ENCODE data around the gene PXMP2. TPM values are rescaled to one million over a fixed set of nuclear protein-coding genes. Genes with fewer than 3 reads are reported as not detected.
A peak's percentile ranks its signal among the peaks of the same experiment; 100 is the strongest.

Gene PXMP2
- total RNA-seq, 1 donor from 2014 or later = 21.2 TPM

DNA sequence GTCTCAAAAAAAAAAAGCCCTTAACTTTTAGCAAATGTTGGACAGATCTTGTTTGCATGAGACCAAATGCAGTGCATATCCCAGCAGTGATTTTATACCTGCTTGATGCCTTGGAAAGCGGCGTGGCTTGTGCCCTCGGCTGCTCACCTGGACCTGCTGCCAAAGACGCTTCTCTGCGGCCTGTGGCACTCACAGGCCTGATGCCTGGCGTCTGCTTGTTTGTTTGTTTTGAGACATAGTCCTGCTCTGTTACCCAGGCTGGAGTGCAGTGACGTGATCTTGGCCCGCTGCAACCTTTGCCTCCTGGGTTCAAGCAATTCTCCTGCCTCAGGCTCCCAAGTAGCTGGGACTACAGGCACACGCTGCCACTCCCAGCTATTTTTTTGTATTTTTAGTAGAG, 28.5 kb downstream of the PXMP2 start:
- intact Hi-C loops (cut with DNase I) = no loop called here
- ATAC-seq (no peak), DNase-seq (no peak)
- Histone ChIP-seq H3K27ac (no peak overlapping the region), H3K36me3 (peaks cover 46% of the 10 kb centered on the region), H3K4me3 (no peak overlapping the region), H3K4me1 (peaks cover 9% of the 10 kb centered on the region), H3K27me3 (no peaks in the 10 kb centered on the region), H3K9me3 (no peaks in the 10 kb centered on the region)
- TF ChIP-seq CTCF (IDR thresholded peaks at IDR 0.05) = no peak

DNA sequence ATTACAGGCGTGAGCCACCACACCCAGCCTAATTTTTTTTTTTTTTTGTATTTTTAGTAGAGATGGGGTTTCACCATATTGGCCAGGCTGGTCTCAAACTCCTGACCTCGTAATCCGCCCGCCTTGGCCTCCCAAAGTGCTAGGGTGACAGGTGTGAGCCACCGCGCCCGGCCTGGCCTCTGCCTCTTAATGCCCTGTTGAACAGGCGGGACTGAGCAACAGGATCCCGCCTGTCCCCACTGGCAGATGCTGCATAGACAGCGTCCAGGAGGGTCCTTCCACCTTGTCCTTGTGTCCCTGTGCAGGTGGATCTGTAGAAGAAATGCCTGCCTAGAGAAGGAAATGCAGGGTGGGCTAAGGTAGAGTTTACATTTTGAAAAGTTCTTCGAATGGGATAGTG, 29.0 kb downstream of the PXMP2 start:
- no peak for TF ChIP-seq CTCF (IDR thresholded peaks at IDR 0.05)
- Histone ChIP-seq H3K4me3 (no peak overlapping the region), H3K27ac (no peak overlapping the region), H3K4me1 (peaks cover 7% of the 10 kb centered on the region), H3K9me3 (no peaks in the 10 kb centered on the region), H3K36me3 (peaks cover 51% of the 10 kb centered on the region), H3K27me3 (no peaks in the 10 kb centered on the region)
- intact Hi-C loops (cut with DNase I) = no loop called here
- ATAC-seq (no peak), DNase-seq (no peak)

DNA sequence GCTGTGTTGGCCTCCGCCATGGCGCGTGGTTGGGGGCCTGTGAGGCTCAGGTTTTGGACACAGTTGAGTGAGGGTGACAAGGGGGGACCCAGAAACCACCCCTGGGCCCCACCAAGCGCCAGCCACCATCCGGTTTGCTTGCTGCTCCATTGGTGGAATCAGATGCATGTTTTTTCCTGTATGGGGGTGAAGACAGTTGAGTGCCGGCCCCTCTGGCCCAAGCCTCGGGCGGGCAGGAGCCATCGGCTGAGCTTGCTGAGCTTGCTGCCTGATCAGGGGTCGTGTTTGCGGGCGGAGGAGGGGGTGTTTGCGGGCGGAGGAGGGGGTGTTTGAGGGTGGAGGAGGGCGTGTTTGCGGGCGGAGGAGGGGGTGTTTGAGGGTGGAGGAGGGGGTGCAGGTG, 29.6 kb downstream of the PXMP2 start:
- intact Hi-C loops (cut with DNase I) = no loop called here
- H3K4me1 ChIP-seq = peaks cover under 1% of the 10 kb centered on the region
- no peak for TF ChIP-seq CTCF (IDR thresholded peaks at IDR 0.05)
- H3K27ac ChIP-seq = no peak overlapping the region
- no peak for DNase-seq
- no peak for ATAC-seq
- peaks cover 57% of the 10 kb centered on the region for H3K36me3 ChIP-seq
- H3K27me3 ChIP-seq = no peaks in the 10 kb centered on the region
- no peaks in the 10 kb centered on the region for H3K9me3 ChIP-seq
- no peak overlapping the region for H3K4me3 ChIP-seq

DNA sequence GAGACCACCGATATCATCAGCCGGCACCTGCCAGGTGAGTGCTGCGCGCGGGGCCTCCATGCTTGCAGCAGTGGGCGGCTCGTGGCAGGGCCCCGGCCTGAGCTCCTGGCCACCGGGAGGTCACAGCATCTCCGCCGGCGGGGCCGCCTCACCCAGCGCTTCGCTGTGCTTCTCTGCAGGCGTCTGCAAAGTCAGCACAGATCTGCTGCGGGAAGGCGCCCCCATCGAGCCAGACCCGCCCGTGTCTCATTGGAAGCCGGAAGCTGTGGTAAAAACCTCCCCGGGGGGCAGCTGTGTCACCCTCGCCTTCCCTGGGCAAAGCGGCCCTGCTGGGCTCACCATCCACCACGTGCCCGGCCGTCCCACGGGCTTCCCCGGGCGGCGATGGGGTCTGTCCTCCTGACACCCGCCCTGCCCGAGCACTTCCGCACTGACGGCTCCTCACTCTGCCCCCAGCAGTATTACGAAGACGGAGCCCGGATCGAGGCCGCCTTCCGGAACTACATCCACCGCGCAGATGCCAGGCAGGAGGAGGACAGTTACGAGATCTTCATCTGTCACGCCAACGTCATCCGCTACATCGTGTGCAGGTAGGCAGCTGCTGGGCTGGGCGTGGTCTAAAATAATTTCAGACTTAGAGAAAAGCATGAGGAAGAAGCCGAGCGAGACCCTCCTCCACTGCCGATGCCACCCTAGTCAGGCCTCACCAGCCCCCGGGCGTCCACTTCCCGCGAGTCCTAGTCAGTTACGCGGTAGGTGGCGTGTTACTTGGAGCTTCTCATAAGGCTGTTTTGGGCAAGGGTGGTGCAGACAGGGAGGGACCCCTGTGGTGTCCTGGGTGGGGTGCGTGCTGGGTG, 30.4 kb downstream of the PXMP2 start:
- H3K27me3 ChIP-seq = no peaks in the 10 kb centered on the region
- ATAC-seq (peak; percentile 6), DNase-seq (no peak)
- no peak overlapping the region for H3K27ac ChIP-seq
- no peak for TF ChIP-seq CTCF (IDR thresholded peaks at IDR 0.05)
- no peaks in the 10 kb centered on the region for H3K4me1 ChIP-seq
- H3K36me3 ChIP-seq = peaks cover 61% of the 10 kb centered on the region
- H3K4me3 ChIP-seq = no peak overlapping the region
- intact Hi-C loops (cut with DNase I) = no loop called here
- H3K9me3 ChIP-seq = no peaks in the 10 kb centered on the region

DNA sequence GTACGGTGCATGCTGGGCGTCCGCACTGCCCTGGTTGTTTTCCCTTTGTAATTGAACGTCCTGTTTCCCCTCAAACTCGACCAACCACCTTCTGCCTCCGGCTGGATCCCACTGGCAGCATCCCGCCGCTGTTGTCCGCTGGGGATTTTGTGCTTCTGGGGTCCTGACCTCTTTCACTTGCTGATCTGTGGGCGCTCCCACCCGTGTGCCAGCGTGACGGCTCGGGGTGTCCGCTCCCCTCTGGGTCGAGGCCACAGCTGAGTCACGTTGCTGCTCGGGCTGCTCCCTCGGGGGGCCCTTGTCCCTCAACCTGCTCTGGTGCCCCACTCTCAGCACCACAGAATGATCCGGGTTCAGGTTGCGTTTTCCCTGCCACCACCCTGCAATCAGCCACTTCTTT, 31.3 kb downstream of the PXMP2 start:
- intact Hi-C loops (cut with DNase I) = no loop called here
- DNase-seq (no peak), ATAC-seq (no peak)
- H3K4me3 ChIP-seq = no peak overlapping the region
- no peaks in the 10 kb centered on the region for H3K27me3 ChIP-seq
- no peaks in the 10 kb centered on the region for H3K9me3 ChIP-seq
- no peak overlapping the region for H3K27ac ChIP-seq
- no peaks in the 10 kb centered on the region for H3K4me1 ChIP-seq
- TF ChIP-seq CTCF (IDR thresholded peaks at IDR 0.05) = no peak
- peaks cover 70% of the 10 kb centered on the region for H3K36me3 ChIP-seq

All from upper lobe of right lung (tissue), 1 donor.